Stomach (tissue), 9 donors: ENCODE measurements around the gene ENOX1. TPM values are rescaled to one million over a fixed set of nuclear protein-coding genes. Genes with fewer than 3 reads are reported as not detected.
A peak's percentile ranks its signal among the peaks of the same experiment; 100 is the strongest.

ENCODE experiments used
- DNase-seq, 2 donors: peaks; one replicate each; pipeline versions ENCODE4 v3.0.0 to v3.0.0-alpha.2; 2013 to 2019
- H3K27ac ChIP-seq, 5 donors: fragments of 200-600 bp in 4 of 5; sonication (generic) in 4 of 5; one replicate each; pipeline ENCODE4 v1.5.1; 2013 to 2019; ENCODE audit warnings: mild to moderate bottlenecking in 1 of 5, moderate library complexity in 1 of 5
- H3K27me3 ChIP-seq, 3 donors: fragments of 200-600 bp; sonication (generic); one replicate each; pipeline ENCODE4 v1.5.1; 2017 to 2019; ENCODE audit warnings: mixed run types in 1 of 3
- H3K36me3 ChIP-seq, 4 donors: fragments of 200-600 bp; sonication (generic); 1 replicate in 3 of 4; 2 replicates in 1 of 4; pipeline ENCODE4 v1.5.1; 2016 to 2019
- H3K4me1 ChIP-seq, 4 donors: fragments of 200-600 bp; sonication (generic); one replicate each; pipeline ENCODE4 v1.5.1; 2016 to 2019
- H3K4me3 ChIP-seq, 4 donors: fragments of 200-600 bp; sonication (generic) in 3 of 4; one replicate each; pipeline ENCODE4 v1.5.1; 2016 to 2019; ENCODE audit warnings: mild to moderate bottlenecking in 1 of 4
- H3K9me3 ChIP-seq, 4 donors: fragments of 200-600 bp; sonication (generic); one replicate each; pipeline ENCODE4 v1.5.1; 2016 to 2019
- CTCF ChIP-seq, 7 experiments: fragments of 450-650 bp in 4 of 7; fragments of 200-600 bp in 3 of 7; sonication (generic) in 3 of 7; IDR thresholded peaks; one replicate each; pipeline ENCODE4 v1.5.1; 2016 to 2019; ENCODE audit warnings: antibody characterized with exemption in 7 of 7, control low read depth in 2 of 7, mild to moderate bottlenecking in 1 of 7
- EP300 ChIP-seq: sonication (generic); formaldehyde crosslinking; IDR thresholded peaks from one replicate; pipeline ENCODE4 v1.6.1; 2017; ENCODE audit warnings: antibody characterized with exemption
- POLR2A ChIP-seq, 4 donors: fragments of 450-650 bp; IDR thresholded peaks; one replicate each; pipeline ENCODE4 v1.6.1; 2016; ENCODE audit warnings: antibody characterized with exemption in 4 of 4, control low read depth in 2 of 4, mild to moderate bottlenecking in 1 of 4, moderate library complexity in 1 of 4
- POLR2AphosphoS5 ChIP-seq, 3 donors: sonication (generic); formaldehyde crosslinking; IDR thresholded peaks; one replicate each; pipeline ENCODE4 v1.6.1; 2016; ENCODE audit warnings: antibody characterized with exemption in 3 of 3
- WGBS, 5 donors: extraction: QIAGEN DNeasy Blood & Tissue Kit in 3 of 5; methylation state at CpG; one replicate each; pipeline versions ENCODE4 v1.1.5 to v1.1.7; 2013 to 2018; 5-methylcytosine and 5-hydroxymethylcytosine counted together
- intact Hi-C: fragments of 100-400 bp; cut with DNase I; formaldehyde crosslinking; loops from one replicate; pipeline ENCODE4 v1.15.1; 2023; ENCODE audit warnings: low total_unique reads
- polyA plus RNA-seq, 3 donors: library from polyadenylated mRNA; stranded (reverse); fragments of 200-250 nt; gene quantifications; one replicate each; pipeline ENCODE4 v1.2.3, GENCODE V29; 2013
- total RNA-seq, 5 donors: library from RNA; depleted of rRNA; stranded (reverse); fragments of >200 nt; gene quantifications; one replicate each; pipeline versions ENCODE4 v1.1.0 to v1.2.3, GENCODE V29; 2014 to 2016
- donor health status: healthy with polysubstance abuse.
- donor health status: Bipolar disorder and iron deficiency.
- donor health status: healthy.

The ENOX1 gene
- total and polyA plus RNA-seq, 8 donors = 0.46 to 6.2 (median 1.4) TPM; not detected in 1

DNA sequence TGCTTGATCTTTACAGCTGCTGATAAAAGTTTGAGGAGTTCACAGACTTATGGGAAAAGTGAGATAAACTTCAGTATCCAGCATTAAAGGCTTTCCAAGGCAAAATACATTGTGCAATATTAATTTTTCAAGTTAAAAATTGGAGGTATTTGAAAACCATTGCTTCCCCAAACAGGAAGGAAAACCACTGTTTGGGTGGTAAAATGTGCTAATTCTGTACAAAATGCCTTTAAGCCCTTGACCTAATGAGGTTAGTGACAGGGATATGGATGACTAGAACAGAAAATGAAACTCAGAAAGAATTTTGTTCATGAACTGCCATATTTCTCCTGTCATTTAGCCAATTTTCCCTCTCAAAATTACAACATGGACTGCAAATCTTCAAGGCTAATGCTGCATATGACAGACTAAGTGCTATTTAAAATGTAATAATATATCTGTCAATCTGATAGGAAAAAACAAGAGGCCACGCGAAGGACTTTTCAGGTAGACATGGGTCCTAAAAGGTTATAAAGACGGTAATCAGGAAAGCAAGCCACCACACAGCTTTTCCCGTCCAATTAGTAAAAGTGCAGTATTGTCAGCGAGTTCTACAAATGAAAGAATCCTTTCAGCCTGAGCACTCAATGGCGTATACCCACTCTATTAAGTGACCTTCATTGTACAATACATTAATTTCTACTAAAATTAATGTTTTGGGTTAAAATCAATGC is 212.8 kb downstream of the ENOX1 start:
- no peaks in the 10 kb centered on the region for H3K9me3 ChIP-seq
- no peaks in the 10 kb centered on the region for H3K27me3 ChIP-seq
- H3K36me3 ChIP-seq = no peaks in the 10 kb centered on the region
- intact Hi-C loops = no loop called here
- H3K4me1 ChIP-seq = peaks cover 0 to 13% (median 7%) of the 10 kb centered on the region in 4 donors
- H3K4me3 ChIP-seq = no peak overlapping the region
- no peak for TF ChIP-seq POLR2AphosphoS5 (IDR thresholded peaks at IDR 0.05)
- TF ChIP-seq POLR2A (IDR thresholded peaks at IDR 0.05) = no peak
- no peak for TF ChIP-seq EP300
- no peak for TF ChIP-seq CTCF (IDR thresholded peaks at IDR 0.05)
- H3K27ac ChIP-seq = no peak overlapping the region
- 90 to 95% (median 93%) methylated on average over 6 of the region's 6 CpGs for WGBS, 5 donors
- no peak for DNase-seq

DNA sequence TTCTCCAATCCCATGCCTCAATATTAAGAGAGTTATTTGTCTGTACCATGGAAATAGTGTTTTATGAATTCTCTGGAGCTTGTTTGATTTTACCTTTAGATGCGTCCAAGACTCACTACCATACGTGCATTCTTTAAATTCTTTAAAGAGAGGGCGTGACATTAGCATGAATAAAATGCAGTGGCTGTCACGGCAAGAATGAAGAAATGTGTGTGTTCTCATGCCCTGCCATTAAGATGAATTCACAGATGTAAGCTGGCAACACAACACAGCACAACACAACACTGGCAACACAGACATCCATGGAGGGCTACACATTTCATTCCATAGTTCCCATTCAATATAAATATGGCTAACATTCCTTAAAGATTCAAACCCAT is 213.4 kb downstream of the ENOX1 start:
- Histone ChIP-seq H3K27ac (no peak overlapping the region), H3K4me3 (no peak overlapping the region), H3K9me3 (no peaks in the 10 kb centered on the region), H3K27me3 (no peaks in the 10 kb centered on the region), H3K4me1 (peaks cover 0 to 16% (median 9%) of the 10 kb centered on the region in 4 donors), H3K36me3 (no peaks in the 10 kb centered on the region)
- DNase-seq = no peak
- 47 to 66% (median 59%) methylated on average over 4 of the region's 4 CpGs for whole genome bisulfite sequencing, 5 donors
- no peak for TF ChIP-seq EP300
- TF ChIP-seq POLR2A (IDR thresholded peaks at IDR 0.05) = no peak
- TF ChIP-seq CTCF (IDR thresholded peaks at IDR 0.05) = no peak
- intact Hi-C loops = no loop called here

- TF ChIP-seq EP300 (no peak), POLR2A (IDR thresholded peaks at IDR 0.05) (no peak), CTCF (IDR thresholded peaks at IDR 0.05) (no peak), POLR2AphosphoS5 (IDR thresholded peaks at IDR 0.05) (no peak)
- Histone ChIP-seq H3K36me3 (no peaks in the 10 kb centered on the region), H3K4me3 (no peak overlapping the region), H3K27ac (no peak overlapping the region), H3K4me1 (peaks cover 0 to 21% (median 12%) of the 10 kb centered on the region in 4 donors), H3K27me3 (no peaks in the 10 kb centered on the region), H3K9me3 (no peaks in the 10 kb centered on the region)
- DNase-seq = no peak
- WGBS, 5 donors = 78 to 93% (median 84%) methylated on average over 3 of the region's 3 CpGs
- intact Hi-C loops = no loop called here
Observed at GRCh38 chr13:43572656-43573360, 214.0 kb downstream of the ENOX1 start.

GRCh38 chr13:43569658-43570057 is 217.1 kb downstream of the ENOX1 start:
- no peak overlapping the region for H3K4me3 ChIP-seq
- H3K9me3 ChIP-seq = no peaks in the 10 kb centered on the region
- 20 to 34% (median 23%) methylated on average over 2 of the region's 2 CpGs for WGBS, 5 donors
- no peaks in the 10 kb centered on the region for H3K27me3 ChIP-seq
- H3K36me3 ChIP-seq = no peaks in the 10 kb centered on the region
- no peak overlapping the region for H3K27ac ChIP-seq
- TF ChIP-seq CTCF (IDR thresholded peaks at IDR 0.05) = no peak
- no peak for TF ChIP-seq POLR2A (IDR thresholded peaks at IDR 0.05)
- TF ChIP-seq POLR2AphosphoS5 (IDR thresholded peaks at IDR 0.05) = no peak
- no peak for TF ChIP-seq EP300
- intact Hi-C loops = no loop called here
- peaks cover 0 to 36% (median 19%) of the 10 kb centered on the region in 4 donors for H3K4me1 ChIP-seq
- peak in 1 of 2 donors; percentile 55 for DNase-seq
